Naive thymus-derived CD4-positive, alpha-beta T cell (primary cell): ENCODE results near the gene CXCR5. TPM values are rescaled to one million over a fixed set of nuclear protein-coding genes. Genes with fewer than 3 reads are reported as not detected.
"Not testable (repeated sequence)": the region's sequence is repeated elsewhere in the genome, so short reads cannot be mapped to it uniquely, and the experiment has no call there.

Experiments
- ATAC-seq: fragments of 150-1000 bp; cut with Tn5 transposase; 2 replicates; pipeline ENCODE4 v1.10.0; 2021; ENCODE audit warnings: mild to moderate bottlenecking, moderate library complexity
- CTCF ChIA-PET: fragments of 350-600 bp; sonication (Branson Sonifier 250); formaldehyde crosslinking; loops from one replicate; lab custom pipeline; 2021; ENCODE audit warnings: antibody characterized with exemption; lab: Charles Lee
- POLR2A ChIA-PET: fragments of 350-600 bp; sonication (Branson Sonifier 250); formaldehyde crosslinking; loops from one replicate; lab custom pipeline; 2021; ENCODE audit warnings: antibody characterized with exemption, inconsistent platforms; lab: Charles Lee
- DNase-seq, 9 donors: peaks; one replicate each; pipeline versions ENCODE4 v3.0.0 to v3.0.0-alpha.2; 2020 to 2022; ENCODE audit warnings: mixed read lengths in 1 of 9
- H3K27ac ChIP-seq: one replicate; pipeline ENCODE4 v1.7.0; 2013; ENCODE audit warnings: mild to moderate bottlenecking, low read depth, low read length, moderate library complexity
- H3K27me3 ChIP-seq, 2 donors: one replicate each; pipeline ENCODE4 v1.7.0; 2013; ENCODE audit warnings: low read length in 2 of 2, mild to moderate bottlenecking in 2 of 2, moderate library complexity in 2 of 2; ENCODE audit not compliant: control insufficient read depth in 2 of 2, insufficient read depth in 2 of 2
- H3K36me3 ChIP-seq, 3 experiments: 1 replicate in 2 of 3; 2 replicates in 1 of 3; pipeline ENCODE4 v1.7.0; 2013; ENCODE audit warnings: low read length in 3 of 3, mild to moderate bottlenecking in 3 of 3, moderate library complexity in 1 of 3; ENCODE audit not compliant: insufficient read depth in 3 of 3, control insufficient read depth in 2 of 3
- H3K4me1 ChIP-seq, 2 donors: one replicate each; pipeline ENCODE4 v1.7.0; 2013; ENCODE audit warnings: low read length in 2 of 2, mild to moderate bottlenecking in 2 of 2, moderate library complexity in 1 of 2; ENCODE audit not compliant: control insufficient read depth in 2 of 2, insufficient read depth in 2 of 2
- H3K4me3 ChIP-seq: 2 replicates; pipeline ENCODE4 v1.7.0; 2013; ENCODE audit warnings: mild to moderate bottlenecking, low read length
- H3K9me3 ChIP-seq, 3 experiments: 1 replicate in 2 of 3; 2 replicates in 1 of 3; pipeline ENCODE4 v1.7.0; 2013; ENCODE audit warnings: low read length in 3 of 3; ENCODE audit not compliant: control insufficient read depth in 2 of 3
- H3K27ac Mint-ChIP-seq, 9 donors: one replicate each; pipeline ENCODE4 v1.8.0; 2020 to 2022; ENCODE audit warnings: mixed read lengths in 9 of 9, mild to moderate bottlenecking in 8 of 9, moderate library complexity in 5 of 9, inconsistent platforms in 2 of 9
- H3K27me3 Mint-ChIP-seq, 5 donors: one replicate each; pipeline ENCODE4 v1.8.0; 2021 to 2022; ENCODE audit warnings: mixed read lengths in 5 of 5, mild to moderate bottlenecking in 1 of 5
- H3K36me3 Mint-ChIP-seq, 5 donors: one replicate each; pipeline ENCODE4 v1.8.0; 2020 to 2022; ENCODE audit warnings: mixed read lengths in 5 of 5, mild to moderate bottlenecking in 3 of 5, inconsistent platforms in 1 of 5
- H3K4me1 Mint-ChIP-seq, 7 donors: one replicate each; pipeline ENCODE4 v1.8.0; 2020 to 2022; ENCODE audit warnings: mixed read lengths in 7 of 7, mild to moderate bottlenecking in 3 of 7, inconsistent platforms in 1 of 7
- H3K4me3 Mint-ChIP-seq, 10 donors: one replicate each; pipeline ENCODE4 v1.8.0; 2020 to 2022; ENCODE audit warnings: mild to moderate bottlenecking in 10 of 10, mixed read lengths in 10 of 10, moderate library complexity in 6 of 10, inconsistent platforms in 2 of 10
- H3K9me3 Mint-ChIP-seq, 11 donors: one replicate each; pipeline ENCODE4 v1.8.0; 2020 to 2022; ENCODE audit warnings: mixed read lengths in 11 of 11, mild to moderate bottlenecking in 4 of 11, inconsistent platforms in 1 of 11, moderate library complexity in 1 of 11
- intact Hi-C, 2 donors: fragments of 100-400 bp; cut with micrococcal nuclease; formaldehyde crosslinking; loops; one replicate each; pipeline ENCODE4 v1.15.1; 2023
- polyA plus RNA-seq, 2 donors: library from polyadenylated mRNA; unstranded; fragments of 300-500 nt; fragmentation: Illumina TruSeq; gene quantifications; one replicate each; pipeline ENCODE4 v1.2.3, GENCODE V29; 2021
- total RNA-seq, 6 experiments: library from RNA in 5 of 6; stranded (reverse) in 5 of 6; gene quantifications; 1 replicate in 5 of 6; 2 replicates in 1 of 6; pipeline ENCODE4 v1.2.3 and lab custom pipeline; 2021 to 2026

Gene CXCR5
- total and polyA plus RNA-seq, 7 experiments from 2014 or later: 0.41 to 2.9 (median 2.1) TPM

DNA sequence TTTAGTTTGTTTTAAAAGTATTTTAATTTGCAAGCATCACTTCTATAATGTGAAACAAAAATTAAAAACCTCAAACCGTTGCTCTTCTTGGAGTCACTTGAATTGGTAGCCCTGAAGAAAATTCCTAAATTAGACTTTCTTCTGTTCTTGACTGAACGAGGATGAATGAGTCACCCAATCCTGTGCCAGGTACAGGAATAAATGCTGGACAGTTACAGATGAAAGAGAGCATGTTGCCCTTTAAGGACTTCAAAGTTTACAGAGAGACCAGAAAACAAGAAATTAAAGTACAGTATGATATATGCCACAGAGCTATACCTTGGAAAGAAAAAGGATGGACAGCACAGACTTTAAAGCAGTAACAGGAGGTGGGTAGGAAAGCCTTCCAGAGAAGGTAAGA, 41.3 kb upstream of the CXCR5 start:
- Mint-ChIP-seq H3K4me1 (peaks cover 10 to 30% (median 23%) of the 10 kb centered on the region in 7 donors), H3K36me3 (peaks cover 0 to 1% (median 0%) of the 10 kb centered on the region in 5 donors), H3K27me3 (no peaks in the 10 kb centered on the region), H3K4me3 (no peak overlapping the region), H3K27ac (peak overlapping the region in 1 of 9 donors; percentile 63), H3K9me3 (peaks cover 0 to 5% (median 0%) of the 10 kb centered on the region in 11 donors)
- intact Hi-C loops: no loop called here
- H3K9me3 ChIP-seq: no peaks in the 10 kb centered on the region
- ChIA-PET POLR2A (interaction anchor here (1.0 to 1.1 kb wide), 2 partner anchors 10 to 35 kb away, joined by 3 read pairs; no protein-coding TSS in a partner anchor), CTCF (interaction anchor here (0.6 kb wide), 2 partner anchors 27 to 57 kb away, joined by 3 read pairs; no protein-coding TSS in a partner anchor)
- ATAC-seq (no peak), DNase-seq (no peak)
- H3K4me1 ChIP-seq: peaks cover 0 to 4% of the 10 kb centered on the region in 2 donors
- H3K27me3 ChIP-seq: no peaks in the 10 kb centered on the region
- H3K36me3 ChIP-seq: no peaks in the 10 kb centered on the region
- H3K4me3 ChIP-seq: no peak overlapping the region
- H3K27ac ChIP-seq: no peak overlapping the region

DNA sequence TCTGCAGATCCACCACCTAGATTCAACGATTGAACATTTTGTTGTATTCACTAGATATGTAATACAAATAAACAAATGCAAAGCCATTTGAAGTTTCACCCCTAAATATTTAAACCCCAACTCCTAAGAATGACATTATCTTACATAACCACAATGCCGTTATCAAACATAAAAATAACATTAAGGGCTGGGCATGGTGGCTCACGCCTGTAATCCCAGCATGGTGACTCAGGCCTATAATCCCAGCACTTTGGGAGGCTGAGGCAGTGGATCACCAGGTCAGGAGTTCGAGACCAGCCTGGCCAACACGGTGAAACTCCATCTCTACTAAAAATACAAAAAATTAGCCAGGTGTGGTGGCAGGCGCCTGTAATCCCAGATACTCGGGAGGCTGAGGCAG, 40.8 kb upstream of the CXCR5 start:
- peaks cover 13 to 30% (median 19%) of the 10 kb centered on the region in 7 donors for H3K4me1 Mint-ChIP-seq
- DNase-seq, H3K27ac ChIP-seq, H3K36me3 ChIP-seq, H3K4me1 ChIP-seq, H3K36me3 Mint-ChIP-seq, H3K27ac Mint-ChIP-seq, ATAC-seq, POLR2A ChIA-PET, H3K4me3 ChIP-seq, H3K27me3 Mint-ChIP-seq, intact Hi-C loops, CTCF ChIA-PET, H3K9me3 Mint-ChIP-seq, H3K4me3 Mint-ChIP-seq, H3K27me3 ChIP-seq, H3K9me3 ChIP-seq: not testable (repeated sequence)

DNA sequence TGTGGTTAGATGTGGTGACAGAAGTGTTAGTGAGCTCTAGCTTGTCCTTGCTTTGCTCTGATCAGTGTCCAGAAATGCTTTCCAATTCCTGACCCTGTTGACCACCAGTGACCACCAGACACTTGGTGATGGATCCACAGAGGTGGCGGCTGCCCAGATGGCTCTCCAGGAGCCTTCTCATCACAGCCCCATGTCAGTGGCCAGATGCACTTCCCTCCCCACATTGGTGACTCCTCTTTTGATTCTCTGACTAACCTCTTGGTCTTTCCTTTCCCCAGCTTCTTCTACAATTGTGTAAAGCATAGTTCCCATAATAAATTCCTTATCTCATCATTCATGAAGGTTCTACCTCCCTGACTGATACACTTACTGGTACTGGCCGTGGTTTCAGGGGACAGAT, 40.1 kb upstream of the CXCR5 start:
- Mint-ChIP-seq H3K9me3 (peaks cover 0 to 5% (median 0%) of the 10 kb centered on the region in 11 donors), H3K27ac (no peak overlapping the region), H3K4me3 (no peak overlapping the region), H3K4me1 (peaks cover 15 to 31% (median 19%) of the 10 kb centered on the region in 7 donors), H3K27me3 (peaks cover 0 to under 1% (median 0%) of the 10 kb centered on the region in 5 donors), H3K36me3 (peaks cover 0 to 1% (median 0%) of the 10 kb centered on the region in 5 donors)
- ChIA-PET POLR2A (interaction anchor here (1.4 kb wide), 1 partner anchor 12 kb away, joined by 4 read pairs; no protein-coding TSS in a partner anchor), CTCF (no interaction called here)
- H3K27ac ChIP-seq: no peak overlapping the region
- peaks cover 0 to 4% of the 10 kb centered on the region in 2 donors for H3K4me1 ChIP-seq
- ATAC-seq: no peak
- intact Hi-C loops: no loop called here
- H3K9me3 ChIP-seq: no peaks in the 10 kb centered on the region
- H3K4me3 ChIP-seq: no peak overlapping the region
- H3K27me3 ChIP-seq: no peaks in the 10 kb centered on the region
- DNase-seq: no peak
- no peaks in the 10 kb centered on the region for H3K36me3 ChIP-seq

DNA sequence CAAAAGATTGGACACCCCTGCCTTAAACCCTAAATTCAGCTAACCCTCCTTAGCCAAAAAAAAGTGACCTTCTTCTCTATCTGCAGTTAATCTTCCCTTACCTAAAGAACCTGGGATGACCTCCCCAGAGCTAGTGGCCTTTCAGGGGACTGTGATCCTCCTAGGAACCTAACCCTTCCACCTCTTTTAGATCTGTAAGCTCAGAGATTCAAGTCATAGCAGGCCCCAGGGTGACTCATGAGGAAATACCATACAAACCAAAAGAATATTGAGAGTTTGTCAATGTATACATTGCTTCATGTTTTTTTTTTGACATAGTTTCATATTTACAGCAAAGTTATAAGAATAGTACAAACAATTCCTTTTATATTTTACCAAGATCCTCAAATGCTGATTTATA, 38.3 kb upstream of the CXCR5 start:
- peaks cover 0 to 2% (median 0%) of the 10 kb centered on the region in 5 donors for H3K27me3 Mint-ChIP-seq
- Histone ChIP-seq H3K36me3 (no peaks in the 10 kb centered on the region), H3K27me3 (no peaks in the 10 kb centered on the region), H3K4me3 (no peak overlapping the region), H3K27ac (no peak overlapping the region), H3K4me1 (peaks cover 0 to 4% of the 10 kb centered on the region in 2 donors), H3K9me3 (no peaks in the 10 kb centered on the region)
- H3K4me1 Mint-ChIP-seq: peaks cover 17 to 33% (median 19%) of the 10 kb centered on the region in 7 donors
- ATAC-seq: no peak
- peaks cover 0 to 1% (median 0%) of the 10 kb centered on the region in 5 donors for H3K36me3 Mint-ChIP-seq
- ChIA-PET CTCF (interaction anchor here (0.6 kb wide), 1 partner anchor 476 kb away, joined by 4 read pairs; no protein-coding TSS in a partner anchor), POLR2A (interaction anchor here (0.6 to 1.2 kb wide), 3 partner anchors 53 to 108 kb away, joined by 3 to 4 read pairs (median 3); no protein-coding TSS in a partner anchor)
- intact Hi-C loops: no loop called here
- peak in 1 of 9 donors; percentile 26 for DNase-seq
- H3K9me3 Mint-ChIP-seq: peaks cover 0 to 5% (median 0%) of the 10 kb centered on the region in 11 donors
- H3K4me3 Mint-ChIP-seq: peak overlapping the region in 2 of 10 donors; percentile 18 to 33
- peak overlapping the region in 6 of 9 donors; percentile 6 to 88 (median 57) for H3K27ac Mint-ChIP-seq

DNA sequence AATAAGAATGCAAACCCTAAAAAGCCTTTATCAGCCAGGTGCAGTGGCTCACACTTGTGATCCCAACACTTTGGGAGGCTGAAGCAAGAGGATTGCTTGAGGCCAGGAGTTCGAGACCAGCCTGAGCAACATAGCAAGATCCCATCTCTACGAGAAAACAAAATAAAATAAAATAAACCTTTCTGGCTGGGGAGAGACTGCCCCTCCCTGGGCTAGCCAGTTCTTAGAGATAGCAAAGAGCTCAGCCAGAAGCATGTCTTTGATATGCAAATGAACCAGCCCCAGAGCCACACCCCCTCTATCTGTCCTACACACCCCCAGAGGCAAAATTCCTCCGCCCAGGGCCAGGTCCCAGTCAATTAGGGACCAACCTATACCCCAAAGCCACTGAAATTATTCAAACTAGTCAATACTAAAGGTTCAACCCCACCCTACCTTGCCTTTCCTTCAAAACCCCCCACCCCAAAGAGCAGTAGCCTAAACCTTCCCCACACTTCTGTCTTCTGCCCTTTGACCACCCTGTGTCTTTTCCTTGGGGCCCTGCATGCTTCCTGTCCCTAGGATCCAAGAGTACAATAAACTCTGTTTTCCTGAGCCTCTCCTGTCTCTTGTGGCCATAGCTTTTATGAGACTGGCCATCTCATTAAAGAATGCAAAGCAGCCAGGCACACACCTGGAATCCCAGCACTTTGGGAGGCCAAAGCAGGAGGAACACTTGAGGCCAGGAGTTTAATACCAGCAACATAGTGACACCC, 37.3 kb upstream of the CXCR5 start:
- Histone ChIP-seq H3K27me3 (no peaks in the 10 kb centered on the region), H3K36me3 (no peaks in the 10 kb centered on the region), H3K4me3 (no peak overlapping the region), H3K9me3 (no peaks in the 10 kb centered on the region), H3K4me1 (peaks cover 0 to 4% of the 10 kb centered on the region in 2 donors), H3K27ac (no peak overlapping the region)
- Mint-ChIP-seq H3K4me3 (no peak overlapping the region), H3K4me1 (peaks cover 15 to 26% (median 15%) of the 10 kb centered on the region in 7 donors), H3K9me3 (peaks cover 0 to 5% (median 0%) of the 10 kb centered on the region in 11 donors), H3K27ac (peak overlapping the region in 1 of 9 donors; percentile 73), H3K36me3 (peaks cover 0 to 1% (median 0%) of the 10 kb centered on the region in 5 donors), H3K27me3 (peaks cover 0 to 2% (median 0%) of the 10 kb centered on the region in 5 donors)
- ATAC-seq (no peak), DNase-seq (no peak)
- ChIA-PET CTCF (no interaction called here), POLR2A (interaction anchor here (0.5 kb wide), 1 partner anchor 13 kb away, joined by 3 read pairs; no protein-coding TSS in a partner anchor)
- intact Hi-C loops: no loop called here

DNA sequence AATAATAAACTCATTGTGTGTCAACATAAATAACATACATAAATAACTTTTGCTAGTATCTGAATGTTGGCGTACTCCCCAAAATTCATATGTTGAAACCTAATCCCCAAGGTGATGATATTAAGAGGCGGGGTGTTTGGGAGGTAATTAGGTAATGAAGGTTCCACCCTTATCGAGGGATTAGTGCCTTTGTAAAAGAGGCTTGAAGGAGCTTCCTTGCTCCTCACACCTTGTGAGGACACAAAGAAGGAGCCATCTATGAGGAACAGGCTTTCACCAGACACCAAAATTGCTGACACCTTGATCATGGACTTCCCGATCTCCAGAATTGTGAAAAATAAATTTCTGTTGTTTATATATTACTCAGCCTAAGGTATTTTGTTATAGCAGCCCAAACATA, 33.9 kb upstream of the CXCR5 start:
- ATAC-seq: no peak
- no peak overlapping the region for H3K4me3 Mint-ChIP-seq
- peaks cover 0 to 1% (median 0%) of the 10 kb centered on the region in 5 donors for H3K36me3 Mint-ChIP-seq
- intact Hi-C loops: no loop called here
- peak overlapping the region in 1 of 9 donors; percentile 22 for H3K27ac Mint-ChIP-seq
- POLR2A ChIA-PET: interaction anchor here (0.7 kb wide), 1 partner anchor 14 kb away, joined by 5 read pairs; no protein-coding TSS in a partner anchor
- peaks cover 0 to 2% (median 0%) of the 10 kb centered on the region in 5 donors for H3K27me3 Mint-ChIP-seq
- H3K4me1 ChIP-seq: no peaks in the 10 kb centered on the region
- no peak overlapping the region for H3K4me3 ChIP-seq
- no peaks in the 10 kb centered on the region for H3K36me3 ChIP-seq
- H3K9me3 ChIP-seq: no peaks in the 10 kb centered on the region
- H3K4me1 Mint-ChIP-seq: peaks cover 9 to 17% (median 14%) of the 10 kb centered on the region in 7 donors
- no peak for DNase-seq
- H3K27ac ChIP-seq: no peak overlapping the region
- CTCF ChIA-PET: no interaction called here
- H3K27me3 ChIP-seq: no peaks in the 10 kb centered on the region
- H3K9me3 Mint-ChIP-seq: no peaks in the 10 kb centered on the region
